Measurements from ENCODE around the gene FICD. TPM values are rescaled to one million over a fixed set of nuclear protein-coding genes. Genes with fewer than 3 reads are reported as not detected.

Gene FICD
- polyA plus RNA-seq, 2 of the 4 experiments (the other 2 are of a cell fraction): 1.7 to 2.5 TPM

GRCh38 chr12:108507971-108508642 lies 7.0 kb upstream of the FICD start:
- H3K4me2 ChIP-seq: no peak overlapping the region
- H3K9me3 ChIP-seq: peaks cover 14% of the 10 kb centered on the region
- TF ChIP-seq TFCP2L1 (CRISPR knock-in tag; IDR thresholded peaks at IDR 0.05): no peak
- no peak for TF ChIP-seq REST (IDR thresholded peaks at IDR 0.05)
- TF ChIP-seq ZNF302 (CRISPR knock-in tag; IDR thresholded peaks at IDR 0.05): no peak
- no peak for TF ChIP-seq GATA3 (IDR thresholded peaks at IDR 0.05; ENCODE audit: borderline replicate concordance)
- no peak for TF ChIP-seq E2F6 (IDR thresholded peaks at IDR 0.05; ENCODE audit: borderline replicate concordance, low read depth)
- no peak for TF ChIP-seq CBX8 (IDR thresholded peaks at IDR 0.05)
- TF ChIP-seq MYC (IDR thresholded peaks at IDR 0.05; ENCODE audit: borderline replicate concordance, low read length): no peak
- TF ChIP-seq FOSB (CRISPR knock-in tag; IDR thresholded peaks at IDR 0.05): no peak
- no peak for TF ChIP-seq MAX (IDR thresholded peaks at IDR 0.05)
- TF ChIP-seq HOXA7 (CRISPR knock-in tag; IDR thresholded peaks at IDR 0.05): no peak
- TF ChIP-seq NR3C1 (IDR thresholded peaks at IDR 0.05): no peak
- no peak for TF ChIP-seq RNF2 (IDR thresholded peaks at IDR 0.05; ENCODE audit: borderline replicate concordance, low read depth)
- TF ChIP-seq EHF (CRISPR knock-in tag; IDR thresholded peaks at IDR 0.05): no peak
- TF ChIP-seq ZFP36 (IDR thresholded peaks at IDR 0.05; ENCODE audit: borderline replicate concordance, partially characterized antibody): no peak
- no peak for TF ChIP-seq ZC3H11A (IDR thresholded peaks at IDR 0.05)
- TF ChIP-seq CEBPB (IDR thresholded peaks at IDR 0.05): no peak
- no peak for TF ChIP-seq CTCF (IDR thresholded peaks at IDR 0.05)
- TF ChIP-seq RCOR1 (IDR thresholded peaks at IDR 0.05; ENCODE audit: low read depth, low read length): no peak
- TF ChIP-seq HES2 (IDR thresholded peaks at IDR 0.05): no peak
- WGBS (ENCODE audit: missing lambda C conversion rate): 0% methylated on average over 3 of the region's 3 CpGs
- DNase-seq (ENCODE audit: low read depth in 1 of 2, low spot score in 1 of 2) (no peak), ATAC-seq (no peak), FAIRE-seq (no peak)
- H3K4me1 ChIP-seq: no peaks in the 10 kb centered on the region
- H3K27ac ChIP-seq: no peak overlapping the region
- ChIA-PET CTCF (interaction anchor here (1.1 to 10.8 kb wide), 8 partner anchors 12 to 590 kb away, joined by 3 to 113 read pairs (median 4); no protein-coding TSS in a partner anchor), POLR2A (no interaction called here)
- no peak overlapping the region for H3K4me3 ChIP-seq

- 2% methylated on average over 1 of the region's 1 CpG for WGBS (ENCODE audit: missing lambda C conversion rate)
- FAIRE-seq: no peak
These were observed 5.3 kb upstream of the FICD start for GRCh38 chr12:108509806-108510205.

More at GRCh38 chr12:108509806-108510205, 5.3 kb upstream of the FICD start:
- H3K4me1 ChIP-seq: no peaks in the 10 kb centered on the region
- ChIA-PET CTCF (interaction anchor here (2.6 to 10.8 kb wide), 2 partner anchors 518 to 591 kb away, joined by 16 to 113 read pairs; no protein-coding TSS in a partner anchor), POLR2A (no interaction called here)
- H3K9me3 ChIP-seq: peaks cover 9% of the 10 kb centered on the region; the same call in 1 of the 3 replicates
- no peak for ATAC-seq
- no peak for TF ChIP-seq CHD2 (IDR thresholded peaks at IDR 0.05; ENCODE audit: low read length, partially characterized antibody)
- TF ChIP-seq NFE2L2 (conservative IDR thresholded peaks at IDR 0.05; ENCODE audit: low read length): no peak
- TF ChIP-seq MAZ (IDR thresholded peaks at IDR 0.05; ENCODE audit: borderline replicate concordance, low read depth, low read length): no peak
- no peak for TF ChIP-seq HOXB5 (CRISPR knock-in tag; IDR thresholded peaks at IDR 0.05)
- no peak for TF ChIP-seq CBX2 (IDR thresholded peaks at IDR 0.05; ENCODE audit: borderline replicate concordance, low read depth)
- no peak for TF ChIP-seq SREBF2 (IDR thresholded peaks at IDR 0.05)
- no peak for TF ChIP-seq TP53 (CRISPR knock-in tag; IDR thresholded peaks at IDR 0.05)
- no peak for TF ChIP-seq ATOH8 (CRISPR knock-in tag; IDR thresholded peaks at IDR 0.05; ENCODE audit: low read depth)
- TF ChIP-seq HEYL (CRISPR knock-in tag; IDR thresholded peaks at IDR 0.05): no peak
- no peak for TF ChIP-seq POLR2AphosphoS2 (conservative IDR thresholded peaks at IDR 0.05; ENCODE audit: low read length)
- H3K4me3 ChIP-seq: no peak overlapping the region
- no peak overlapping the region for H3K27ac ChIP-seq
- no peak overlapping the region for H3K4me2 ChIP-seq
- DNase-seq (ENCODE audit: low read depth in 1 of 2, low spot score in 1 of 2): no peak

Measured in A549 (cell line).